GM18867 (cell line): ENCODE measurements around the gene CRB2.

Experiments
- ATAC-seq: cut with Tn5 transposase; IDR thresholded peaks from one replicate; pipeline ENCODE4 v1.9.1; 2021; ENCODE audit warnings: mild to moderate bottlenecking, moderate library complexity; ENCODE audit not compliant: unreplicated experiment

The CRB2 gene

GRCh38 chr9:123361731-123362510 lies 5.9 kb downstream of the CRB2 start:
- no peak for ATAC-seq

GRCh38 chr9:123362856-123363255 lies 6.9 kb downstream of the CRB2 start:
- ATAC-seq: no peak

GRCh38 chr9:123364241-123364824 lies 8.3 kb downstream of the CRB2 start:
- no peak for ATAC-seq

DNA sequence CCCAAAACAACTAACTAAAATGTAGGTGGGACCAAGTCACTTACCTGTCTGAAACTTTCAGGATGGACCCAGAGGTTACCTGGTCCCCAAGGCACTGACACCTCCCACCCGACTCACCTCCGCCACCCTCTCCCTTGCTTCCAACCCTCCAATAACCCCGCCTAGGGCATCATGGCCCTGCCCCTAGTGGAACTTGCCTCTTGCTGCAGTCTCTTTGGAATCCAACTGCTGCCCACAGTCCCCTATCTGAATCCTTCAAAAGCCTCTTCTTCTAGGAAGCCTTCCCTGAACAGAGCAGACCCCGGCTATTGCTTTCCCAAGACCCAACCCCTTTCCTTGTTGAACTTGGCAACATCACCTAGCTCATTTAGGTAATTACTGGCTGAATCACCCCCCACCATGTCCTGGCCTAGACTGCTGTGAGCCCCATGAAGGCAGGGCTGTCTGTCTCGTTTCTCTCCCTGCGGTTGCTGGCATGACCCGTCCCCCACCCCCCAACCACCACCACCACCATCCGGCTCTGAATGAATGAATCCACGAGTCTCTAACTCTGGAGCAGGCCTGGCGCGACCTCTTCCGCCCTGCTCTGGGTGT lies 9.4 kb downstream of the CRB2 start:
- ATAC-seq: no peak

- no peak for ATAC-seq
Measured at GRCh38 chr9:123365881-123366528, 10.0 kb downstream of the CRB2 start.

GRCh38 chr9:123368023-123368422 lies 12.0 kb downstream of the CRB2 start:
- no peak for ATAC-seq

- ATAC-seq: no peak
Measured at GRCh38 chr9:123368536-123369153, 12.6 kb downstream of the CRB2 start.

- no peak for ATAC-seq
Measured at GRCh38 chr9:123369296-123369695, 13.3 kb downstream of the CRB2 start.

- no peak for ATAC-seq
Measured at GRCh38 chr9:123370108-123370507, 14.1 kb downstream of the CRB2 start.

GRCh38 chr9:123370526-123371227 lies 14.7 kb downstream of the CRB2 start:
- no peak for ATAC-seq

DNA sequence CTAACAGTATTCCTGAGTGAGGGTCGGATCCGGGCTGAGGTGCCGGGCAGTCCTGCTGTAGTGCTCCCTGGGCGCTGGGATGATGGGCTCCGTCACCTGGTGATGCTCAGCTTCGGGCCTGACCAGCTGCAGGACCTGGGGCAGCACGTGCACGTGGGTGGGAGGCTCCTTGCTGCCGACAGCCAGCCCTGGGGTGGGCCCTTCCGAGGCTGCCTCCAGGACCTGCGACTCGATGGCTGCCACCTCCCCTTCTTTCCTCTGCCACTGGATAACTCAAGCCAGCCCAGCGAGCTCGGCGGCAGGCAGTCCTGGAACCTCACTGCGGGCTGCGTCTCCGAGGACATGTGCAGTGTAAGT lies 15.2 kb downstream of the CRB2 start:
- no peak for ATAC-seq

- ATAC-seq: no peak
Measured at GRCh38 chr9:123371805-123372590, 16.0 kb downstream of the CRB2 start.

DNA sequence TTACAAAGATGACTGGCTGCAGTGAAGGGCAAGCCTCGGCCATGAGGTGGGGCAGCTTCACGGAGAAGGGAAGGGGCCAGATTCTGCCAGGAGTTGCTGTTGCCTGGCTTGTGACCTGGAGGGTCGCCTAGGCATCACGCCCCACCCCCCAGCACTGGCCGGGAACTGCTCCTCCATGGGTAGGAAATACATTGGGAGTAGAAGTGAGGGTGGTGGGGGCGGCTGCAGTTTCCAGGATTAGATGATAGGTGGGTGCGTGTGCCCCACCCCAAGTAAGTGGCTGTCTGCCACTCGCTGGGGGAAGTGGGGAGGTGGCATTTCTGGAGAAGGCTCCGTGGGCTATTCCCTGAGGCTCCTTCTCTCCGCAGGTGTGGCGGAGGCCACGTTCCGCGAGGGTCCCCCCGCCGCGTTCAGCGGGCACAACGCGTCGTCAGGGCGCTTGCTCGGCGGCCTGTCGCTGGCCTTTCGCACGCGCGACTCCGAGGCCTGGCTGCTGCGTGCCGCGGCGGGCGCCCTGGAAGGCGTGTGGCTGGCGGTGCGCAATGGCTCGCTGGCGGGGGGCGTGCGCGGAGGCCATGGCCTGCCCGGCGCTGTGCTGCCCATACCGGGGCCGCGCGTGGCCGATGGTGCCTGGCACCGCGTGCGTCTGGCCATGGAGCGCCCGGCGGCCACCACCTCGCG lies 16.9 kb downstream of the CRB2 start:
- no peak for ATAC-seq

DNA sequence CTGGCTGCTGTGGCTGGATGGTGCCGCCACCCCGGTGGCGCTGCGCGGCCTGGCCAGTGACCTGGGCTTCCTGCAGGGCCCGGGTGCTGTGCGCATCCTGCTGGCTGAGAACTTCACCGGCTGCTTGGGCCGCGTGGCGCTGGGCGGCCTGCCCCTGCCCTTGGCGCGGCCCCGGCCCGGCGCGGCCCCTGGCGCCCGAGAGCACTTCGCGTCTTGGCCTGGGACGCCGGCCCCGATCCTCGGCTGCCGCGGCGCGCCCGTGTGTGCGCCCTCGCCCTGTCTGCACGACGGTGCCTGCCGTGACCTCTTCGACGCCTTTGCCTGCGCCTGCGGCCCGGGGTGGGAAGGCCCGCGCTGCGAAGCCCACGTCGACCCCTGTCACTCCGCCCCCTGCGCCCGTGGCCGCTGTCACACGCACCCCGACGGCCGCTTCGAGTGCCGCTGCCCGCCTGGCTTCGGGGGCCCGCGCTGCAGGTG lies 17.5 kb downstream of the CRB2 start:
- no peak for ATAC-seq

GRCh38 chr9:123373946-123374345 lies 17.9 kb downstream of the CRB2 start:
- ATAC-seq: no peak

DNA sequence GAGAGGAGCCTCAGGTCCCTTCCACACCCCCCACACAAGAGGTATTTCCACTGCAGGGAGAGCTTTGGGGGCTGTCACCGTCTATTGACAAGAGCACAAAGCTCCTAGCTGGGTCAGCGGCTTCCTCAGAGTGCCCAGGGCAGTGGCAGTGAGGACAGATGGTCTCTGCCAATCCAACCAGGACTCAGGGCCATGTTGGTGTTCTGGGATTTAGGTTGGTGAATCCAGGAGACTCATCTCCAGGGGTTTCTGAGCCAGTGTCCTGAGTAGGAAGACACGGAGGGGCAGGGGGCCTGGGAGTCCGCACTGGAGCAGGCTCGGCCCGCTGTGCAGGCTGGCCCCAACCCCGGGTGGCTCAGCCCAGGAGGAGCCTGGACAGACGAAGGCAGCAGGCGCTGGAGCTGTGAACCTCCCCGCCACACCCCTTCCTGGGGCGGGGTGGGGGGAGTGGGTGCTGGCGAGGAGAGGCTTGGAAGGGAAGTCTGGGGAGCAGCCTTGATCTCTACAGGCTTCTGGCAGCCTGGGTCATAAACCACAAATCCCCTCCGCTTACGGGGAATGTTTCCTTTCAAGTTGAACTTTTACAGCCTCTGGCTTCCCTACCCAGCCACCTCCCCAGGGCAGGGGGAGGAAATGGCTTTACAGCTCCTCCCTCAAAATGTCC lies 19.6 kb downstream of the CRB2 start:
- no peak for ATAC-seq

DNA sequence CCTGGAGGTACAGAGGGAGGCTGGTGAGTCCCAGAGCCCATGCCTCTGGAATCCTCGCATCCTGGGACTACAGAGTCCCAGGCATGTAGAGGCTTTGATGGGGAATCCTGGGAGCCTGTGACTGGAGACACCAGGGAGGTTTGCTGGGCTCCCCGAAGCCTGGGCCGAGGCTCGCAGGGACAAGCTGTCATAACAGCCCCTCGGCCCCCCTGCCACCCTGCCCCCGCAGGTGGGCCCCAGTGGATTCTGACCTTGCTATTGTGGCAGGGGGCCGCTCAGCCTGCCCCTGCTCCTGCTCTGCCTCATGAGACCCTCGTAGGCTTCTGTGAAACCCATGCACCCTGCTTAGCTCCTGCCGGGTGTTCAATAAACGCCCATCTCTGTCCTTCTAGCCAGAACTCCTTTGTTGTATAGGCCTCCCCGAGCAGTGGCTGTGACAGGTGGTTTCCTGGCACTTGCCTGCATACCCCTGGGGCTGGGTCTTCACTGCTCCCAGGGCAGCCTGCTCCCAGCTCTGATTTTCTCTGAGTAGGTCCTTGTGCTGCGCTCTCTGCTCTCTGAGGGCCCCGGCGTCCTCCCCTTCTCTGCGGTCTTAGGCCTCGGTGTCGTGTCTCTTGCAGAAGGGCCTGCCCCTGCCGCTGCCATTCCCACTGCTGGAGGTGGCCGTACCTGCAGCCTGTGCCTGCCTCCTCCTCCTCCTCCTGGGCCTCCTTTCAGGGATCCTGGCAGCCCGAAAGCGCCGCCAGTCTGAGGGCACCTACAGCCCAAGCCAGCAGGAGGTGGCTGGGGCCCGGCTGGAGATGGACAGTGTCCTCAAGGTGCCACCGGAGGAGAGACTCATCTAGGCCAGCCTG lies 20.4 kb downstream of the CRB2 start:
- no peak for ATAC-seq
